ENCODE results near the gene SH2D3A.
"Not testable (repeated sequence)": the region's sequence is repeated elsewhere in the genome, so short reads cannot be mapped to it uniquely, and the experiment has no call there.

Gene SH2D3A

DNA sequence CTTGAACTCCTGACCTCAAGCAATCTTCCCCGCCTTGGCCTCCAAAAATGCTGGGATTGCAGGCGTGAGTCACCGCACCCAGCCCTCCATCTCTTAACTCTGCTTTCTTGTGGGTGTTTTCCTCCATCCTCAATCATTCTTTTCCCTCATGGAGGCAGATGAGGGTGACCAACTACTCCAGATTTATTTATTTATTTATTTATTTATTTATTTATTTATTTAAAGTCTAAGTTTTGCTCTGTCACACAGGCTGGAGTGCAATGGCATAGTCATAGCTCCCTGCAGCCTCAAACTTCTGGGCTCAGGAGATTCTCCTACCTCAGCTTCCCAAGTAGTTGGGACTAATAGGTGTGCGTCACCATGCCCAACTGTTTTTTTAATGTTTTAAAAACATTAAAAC is 20.2 kb upstream of the SH2D3A start:
- Histone ChIP-seq H3K36me3 (ENCODE audit: insufficient read depth, low read length) (no peaks in the 10 kb centered on the region), H3K27me3 (ENCODE audit: control insufficient read depth, insufficient read depth, low read length) (no peaks in the 10 kb centered on the region), H3K4me1 (ENCODE audit: control insufficient read depth, insufficient read depth, low read length) (no peaks in the 10 kb centered on the region)

DNA sequence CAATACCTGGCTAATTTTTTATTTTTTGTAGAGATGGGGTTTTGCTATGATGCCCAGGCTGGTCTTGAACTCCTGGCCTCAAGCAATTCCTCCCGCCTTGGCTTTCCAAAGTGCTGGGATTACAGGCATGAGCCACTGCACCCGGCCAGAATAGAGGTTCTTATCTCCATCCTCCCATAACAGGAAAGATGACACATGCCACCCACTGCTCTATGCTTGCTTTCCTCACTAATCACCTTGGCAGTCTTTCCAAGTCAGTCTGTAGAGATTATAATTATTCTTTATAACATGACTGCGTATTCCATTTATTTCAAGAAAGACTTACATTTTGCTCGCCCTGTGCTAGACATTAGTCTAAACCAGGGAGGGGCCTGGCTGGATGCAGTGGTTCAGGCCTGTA is 12.0 kb upstream of the SH2D3A start:
- H3K4me2 ChIP-seq (ENCODE audit: low read length): no peak overlapping the region
- no peaks in the 10 kb centered on the region for H3K9me3 ChIP-seq (replicated peaks; ENCODE audit: low read length)
- H3K27me3 ChIP-seq (ENCODE audit: control insufficient read depth, insufficient read depth, low read length): no peaks in the 10 kb centered on the region
- H3K36me3 ChIP-seq (ENCODE audit: insufficient read depth, low read length): no peaks in the 10 kb centered on the region
- H3K4me3 ChIP-seq (ENCODE audit: low read length): no peak overlapping the region
- H3K4me1 ChIP-seq (ENCODE audit: control insufficient read depth, insufficient read depth, low read length): no peaks in the 10 kb centered on the region
- H3K9ac ChIP-seq (ENCODE audit: low read depth, low read length): no peak overlapping the region

More for the DNA sequence above, 20.2 kb upstream of the SH2D3A start:
- no peak overlapping the region for H3K4me2 ChIP-seq (ENCODE audit: low read length)
- no peaks in the 10 kb centered on the region for H3K9me3 ChIP-seq (replicated peaks; ENCODE audit: low read length)
- no peak overlapping the region for H3K9ac ChIP-seq (ENCODE audit: low read depth, low read length)
- no peak overlapping the region for H3K4me3 ChIP-seq (ENCODE audit: low read length)

DNA sequence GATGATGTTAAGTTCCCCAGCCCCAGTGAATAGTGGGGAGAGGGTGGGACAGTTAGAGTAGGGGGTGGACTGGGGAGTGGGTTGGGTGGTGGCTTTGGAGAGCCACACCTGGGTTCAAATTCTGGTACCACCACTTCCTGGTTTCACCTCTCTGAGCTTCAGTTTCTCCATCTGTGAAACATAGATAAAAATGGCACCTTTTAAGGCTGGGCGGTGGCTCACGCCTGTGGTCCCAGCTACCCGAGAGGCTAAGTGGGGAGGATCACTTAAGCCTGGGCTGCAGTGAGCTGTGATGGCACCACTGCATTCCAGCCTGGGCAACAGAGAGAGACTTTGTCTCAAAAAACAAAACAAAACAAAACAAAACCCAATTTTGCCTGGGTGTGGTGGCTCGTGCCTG is 11.2 kb upstream of the SH2D3A start:
- no peak overlapping the region for H3K9ac ChIP-seq (ENCODE audit: low read depth, low read length)
- no peaks in the 10 kb centered on the region for H3K4me1 ChIP-seq (ENCODE audit: control insufficient read depth, insufficient read depth, low read length)
- H3K4me3 ChIP-seq (ENCODE audit: low read length): no peak overlapping the region
- no peaks in the 10 kb centered on the region for H3K27me3 ChIP-seq (ENCODE audit: control insufficient read depth, insufficient read depth, low read length)
- H3K36me3 ChIP-seq (ENCODE audit: insufficient read depth, low read length): no peaks in the 10 kb centered on the region
- H3K9me3 ChIP-seq (replicated peaks; ENCODE audit: low read length): no peaks in the 10 kb centered on the region
- no peak overlapping the region for H3K4me2 ChIP-seq (ENCODE audit: low read length)

DNA sequence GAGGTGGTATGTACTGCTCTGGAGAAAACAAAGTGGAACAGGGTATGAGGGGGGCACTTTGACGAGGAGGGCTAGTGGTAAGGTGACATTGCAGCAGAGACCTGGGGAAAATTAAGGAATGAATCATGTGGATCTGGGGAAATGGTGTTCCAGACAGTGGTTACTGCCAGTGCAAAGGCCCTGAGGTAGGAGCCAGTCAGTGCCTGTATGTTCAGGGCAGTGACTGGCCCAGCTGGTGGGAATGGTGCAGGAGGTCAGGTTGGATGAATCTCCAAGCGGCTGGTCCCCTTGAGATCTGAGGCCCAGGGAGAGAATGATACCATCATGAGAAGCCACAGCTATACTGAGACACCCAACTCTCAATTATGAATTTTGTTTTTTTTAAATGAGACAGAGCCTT is 10.2 kb upstream of the SH2D3A start:
- H3K4me3 ChIP-seq (ENCODE audit: low read length): no peak overlapping the region
- no peaks in the 10 kb centered on the region for H3K36me3 ChIP-seq (ENCODE audit: insufficient read depth, low read length)
- H3K27me3 ChIP-seq (ENCODE audit: control insufficient read depth, insufficient read depth, low read length): no peaks in the 10 kb centered on the region
- no peak overlapping the region for H3K4me2 ChIP-seq (ENCODE audit: low read length)
- no peak overlapping the region for H3K9ac ChIP-seq (ENCODE audit: low read depth, low read length)
- no peaks in the 10 kb centered on the region for H3K4me1 ChIP-seq (ENCODE audit: control insufficient read depth, insufficient read depth, low read length)
- H3K9me3 ChIP-seq (replicated peaks; ENCODE audit: low read length): no peaks in the 10 kb centered on the region

DNA sequence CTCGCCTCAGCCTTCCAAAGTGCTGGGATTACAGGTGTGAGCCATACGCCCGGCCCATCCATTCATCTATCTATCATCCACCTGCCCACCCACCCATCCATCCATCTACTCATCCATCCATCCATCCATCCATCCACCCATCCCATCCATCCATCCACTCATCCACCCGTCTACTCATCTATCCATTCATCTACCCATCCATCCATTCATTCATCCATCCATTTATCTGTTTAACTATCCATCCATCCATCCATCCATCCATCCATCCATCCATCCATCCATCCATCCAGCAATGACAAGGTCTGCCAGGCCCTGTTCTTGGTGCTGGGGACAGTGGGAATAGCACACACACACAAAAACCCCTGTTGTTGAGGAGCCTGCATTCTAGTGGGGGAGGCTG is 9.8 kb upstream of the SH2D3A start:
- Histone ChIP-seq H3K9ac (ENCODE audit: low read depth, low read length) (no peak overlapping the region), H3K4me1 (ENCODE audit: control insufficient read depth, insufficient read depth, low read length) (no peaks in the 10 kb centered on the region), H3K27me3 (ENCODE audit: control insufficient read depth, insufficient read depth, low read length) (no peaks in the 10 kb centered on the region), H3K4me2 (ENCODE audit: low read length) (no peak overlapping the region), H3K4me3 (ENCODE audit: low read length) (no peak overlapping the region), H3K36me3 (ENCODE audit: insufficient read depth, low read length) (no peaks in the 10 kb centered on the region), H3K9me3 (replicated peaks; ENCODE audit: low read length) (no peaks in the 10 kb centered on the region)

DNA sequence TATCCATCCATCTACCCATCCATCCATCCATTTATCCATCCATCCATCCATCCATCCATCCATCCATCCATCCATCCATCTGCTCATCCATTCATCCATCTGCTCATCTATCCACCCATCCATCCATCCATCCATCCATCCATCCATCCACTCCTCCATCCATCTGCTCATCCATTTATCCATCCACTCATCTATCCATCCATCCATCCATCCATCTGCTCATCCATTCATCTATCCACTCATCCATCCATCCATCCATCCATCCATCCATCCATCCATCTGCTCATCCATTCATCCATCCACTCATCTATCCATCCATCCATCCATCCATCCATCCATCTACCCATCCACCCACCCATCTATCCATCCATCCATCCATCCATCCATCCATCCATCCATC is 8.8 kb upstream of the SH2D3A start:
- not testable (repeated sequence) for H3K27me3 ChIP-seq (ENCODE audit: control insufficient read depth, insufficient read depth, low read length); H3K4me1 ChIP-seq (ENCODE audit: control insufficient read depth, insufficient read depth, low read length); H3K36me3 ChIP-seq (ENCODE audit: insufficient read depth, low read length); H3K9me3 ChIP-seq (replicated peaks; ENCODE audit: low read length); H3K9ac ChIP-seq (ENCODE audit: low read depth, low read length); H3K4me2 ChIP-seq (ENCODE audit: low read length); H3K4me3 ChIP-seq (ENCODE audit: low read length)

DNA sequence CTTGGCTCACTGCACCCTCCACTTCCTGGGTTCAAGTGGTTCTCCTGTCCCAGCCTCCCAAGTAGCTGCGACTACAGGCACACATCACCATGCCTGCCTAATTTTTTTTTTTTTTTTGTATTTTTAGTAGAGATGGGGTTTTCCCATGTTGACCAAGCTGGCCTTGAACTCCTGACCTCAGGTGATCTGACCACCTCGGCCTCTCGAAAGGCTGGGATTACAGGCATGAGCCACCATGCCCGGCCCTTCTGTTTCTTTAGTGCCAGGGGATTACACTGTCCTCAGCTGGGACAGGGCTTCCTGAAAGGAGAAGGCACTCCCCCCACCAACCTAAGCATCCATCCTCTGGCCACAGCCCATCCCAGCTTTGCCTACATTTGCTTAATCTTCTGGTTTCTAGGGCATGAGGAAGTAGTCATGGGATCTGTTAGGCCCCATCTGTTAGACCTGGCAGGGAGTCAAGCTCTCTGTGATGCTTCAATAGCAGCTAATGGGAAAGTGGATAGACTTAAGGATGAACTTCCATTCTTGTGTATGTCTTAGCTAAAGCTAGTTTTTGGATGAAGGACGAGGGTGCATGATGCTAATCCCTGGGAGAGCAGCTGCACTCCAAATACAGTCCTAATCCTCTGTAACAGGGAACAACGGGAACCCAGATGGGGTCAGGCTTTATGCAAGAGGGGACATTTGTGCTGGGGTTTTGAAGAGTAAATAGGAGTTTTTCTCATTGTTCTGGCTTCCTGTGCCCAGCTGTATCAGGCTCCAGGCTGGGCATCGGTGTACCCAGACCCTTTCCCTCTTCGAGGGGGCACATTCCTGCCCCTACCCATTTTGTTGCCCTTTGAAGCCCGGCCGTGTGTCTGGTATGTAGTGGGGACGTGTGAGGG is 7.8 kb upstream of the SH2D3A start:
- H3K9ac ChIP-seq (ENCODE audit: low read depth, low read length): no peak overlapping the region
- no peak overlapping the region for H3K4me2 ChIP-seq (ENCODE audit: low read length)
- H3K4me3 ChIP-seq (ENCODE audit: low read length): no peak overlapping the region
- H3K36me3 ChIP-seq (ENCODE audit: insufficient read depth, low read length): no peaks in the 10 kb centered on the region
- no peaks in the 10 kb centered on the region for H3K4me1 ChIP-seq (ENCODE audit: control insufficient read depth, insufficient read depth, low read length)
- H3K27me3 ChIP-seq (ENCODE audit: control insufficient read depth, insufficient read depth, low read length): no peaks in the 10 kb centered on the region
- H3K9me3 ChIP-seq (replicated peaks; ENCODE audit: low read length): no peaks in the 10 kb centered on the region

DNA sequence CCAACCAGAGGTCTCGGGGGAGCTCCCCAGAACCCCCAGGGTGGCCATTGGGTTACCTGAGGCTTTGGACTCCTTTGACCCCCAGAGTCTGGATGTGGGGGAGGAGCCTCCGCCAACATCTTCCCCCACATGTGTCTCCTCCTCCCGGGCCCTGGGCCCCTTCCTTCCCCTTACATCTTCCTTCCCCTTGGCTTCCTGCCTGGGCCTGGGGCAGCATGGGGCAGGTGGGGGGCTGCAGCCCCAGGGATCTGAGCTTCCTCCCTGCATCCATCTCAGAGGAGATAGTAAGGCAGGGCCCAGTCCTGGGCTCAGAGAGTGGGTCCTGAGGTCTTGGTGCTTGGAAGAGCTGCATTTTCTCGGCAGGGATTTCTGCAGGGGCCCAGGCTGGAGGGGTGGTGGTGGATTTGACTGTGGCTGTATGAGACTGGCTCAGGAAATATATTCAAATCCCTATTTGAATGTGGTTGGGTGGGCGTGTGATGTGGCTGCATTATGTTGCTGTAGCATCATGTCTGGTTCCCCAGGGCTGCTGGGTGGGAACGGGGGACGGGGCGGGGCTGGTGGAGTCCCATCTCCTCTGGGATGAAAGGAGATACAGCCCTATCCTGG is 6.2 kb upstream of the SH2D3A start:
- no peak overlapping the region for H3K9ac ChIP-seq (ENCODE audit: low read depth, low read length)
- H3K4me2 ChIP-seq (ENCODE audit: low read length): no peak overlapping the region
- no peaks in the 10 kb centered on the region for H3K36me3 ChIP-seq (ENCODE audit: insufficient read depth, low read length)
- H3K9me3 ChIP-seq (replicated peaks; ENCODE audit: low read length): no peaks in the 10 kb centered on the region
- H3K4me1 ChIP-seq (ENCODE audit: control insufficient read depth, insufficient read depth, low read length): no peaks in the 10 kb centered on the region
- no peak overlapping the region for H3K4me3 ChIP-seq (ENCODE audit: low read length)
- no peaks in the 10 kb centered on the region for H3K27me3 ChIP-seq (ENCODE audit: control insufficient read depth, insufficient read depth, low read length)

DNA sequence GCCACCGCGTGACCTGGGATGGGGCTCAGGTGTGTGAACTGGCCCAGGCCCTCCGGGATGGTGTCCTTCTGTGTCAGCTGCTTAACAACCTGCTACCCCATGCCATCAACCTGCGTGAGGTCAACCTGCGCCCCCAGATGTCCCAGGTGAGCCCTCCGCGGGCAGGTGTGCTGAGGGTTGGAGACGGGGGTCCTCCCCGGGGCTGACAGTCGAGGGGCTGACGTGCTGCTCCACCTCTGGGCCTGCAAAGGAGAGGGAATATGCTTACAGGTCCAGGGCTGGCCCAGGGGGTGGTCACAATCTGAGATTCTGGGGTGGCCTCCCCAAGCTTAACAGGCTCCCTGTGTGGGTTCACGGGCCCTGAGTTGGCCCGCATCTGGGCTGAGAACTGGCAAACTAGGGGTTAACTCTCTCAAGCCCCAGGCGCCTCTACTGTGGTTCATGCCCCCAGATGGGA is 5.7 kb upstream of the SH2D3A start:
- no peak overlapping the region for H3K9ac ChIP-seq (ENCODE audit: low read depth, low read length)
- no peaks in the 10 kb centered on the region for H3K4me1 ChIP-seq (ENCODE audit: control insufficient read depth, insufficient read depth, low read length)
- no peak overlapping the region for H3K4me3 ChIP-seq (ENCODE audit: low read length)

DNA sequence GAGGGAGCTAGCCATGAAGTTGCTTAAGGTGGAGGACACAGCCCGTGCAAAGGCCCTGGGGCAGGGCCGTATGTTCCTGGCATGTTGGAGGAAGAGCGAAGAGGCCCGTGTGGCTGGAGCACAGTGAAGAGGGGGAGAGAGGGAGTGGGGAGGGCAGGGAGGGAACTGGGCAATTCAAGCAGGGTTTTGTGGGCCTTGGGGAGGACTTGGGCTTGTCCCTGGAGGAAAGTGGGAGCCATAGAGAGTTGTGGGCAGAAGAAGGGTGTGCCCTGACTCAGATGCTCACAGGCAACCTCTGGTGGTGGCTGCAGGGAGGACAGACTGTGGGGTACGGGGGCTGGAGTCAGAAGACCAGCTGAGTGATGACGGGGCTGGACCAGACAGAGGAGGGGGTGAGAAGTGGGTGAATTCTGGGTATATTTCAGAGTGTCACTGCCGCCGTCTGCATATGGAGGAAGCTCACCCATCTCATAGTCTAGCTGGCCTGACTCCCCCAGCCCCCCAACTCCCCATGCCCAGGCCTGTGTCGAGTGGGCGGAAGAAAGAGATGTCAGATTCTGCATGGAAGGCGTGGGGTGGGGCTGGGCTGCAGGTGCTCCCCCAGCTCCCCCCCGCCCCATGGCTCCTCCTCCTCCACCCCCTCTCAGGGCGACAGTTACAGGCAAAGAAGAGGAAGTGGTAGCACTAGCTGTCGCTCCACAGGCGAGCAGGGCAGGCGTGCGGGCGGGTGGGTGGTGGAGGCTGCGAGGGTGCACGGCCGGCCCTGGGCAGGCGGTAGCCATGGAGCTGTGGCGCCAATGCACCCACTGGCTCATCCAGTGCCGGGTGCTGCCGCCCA is 5.0 kb upstream of the SH2D3A start, which contains the start of gene VAV1:
Gene VAV1, plus strand, starts transcription at position 681 of the 838 bp plus-strand sequence. Its CDS starts 100 bp downstream, at position 781.
- H3K9ac ChIP-seq (ENCODE audit: low read depth, low read length): no peak within 1 kb of the TSS
- no peaks in the 10 kb centered on the region for H3K9me3 ChIP-seq (replicated peaks; ENCODE audit: low read length)
- H3K4me2 ChIP-seq (ENCODE audit: low read length): no peak within 1 kb of the TSS
- H3K4me3 ChIP-seq (ENCODE audit: low read length): no peak within 1 kb of the TSS
- H3K36me3 ChIP-seq (ENCODE audit: insufficient read depth, low read length): no peaks in the 10 kb centered on the region
- peaks cover 1% of the 10 kb centered on the region for H3K4me1 ChIP-seq (ENCODE audit: control insufficient read depth, insufficient read depth, low read length)
- H3K27me3 ChIP-seq (ENCODE audit: control insufficient read depth, insufficient read depth, low read length): peaks cover 7% of the 10 kb centered on the region

More for the DNA sequence above, 5.7 kb upstream of the SH2D3A start:
- H3K4me2 ChIP-seq (ENCODE audit: low read length): no peak overlapping the region
- no peaks in the 10 kb centered on the region for H3K36me3 ChIP-seq (ENCODE audit: insufficient read depth, low read length)
- no peaks in the 10 kb centered on the region for H3K9me3 ChIP-seq (replicated peaks; ENCODE audit: low read length)
- peaks cover 3% of the 10 kb centered on the region for H3K27me3 ChIP-seq (ENCODE audit: control insufficient read depth, insufficient read depth, low read length)

DNA sequence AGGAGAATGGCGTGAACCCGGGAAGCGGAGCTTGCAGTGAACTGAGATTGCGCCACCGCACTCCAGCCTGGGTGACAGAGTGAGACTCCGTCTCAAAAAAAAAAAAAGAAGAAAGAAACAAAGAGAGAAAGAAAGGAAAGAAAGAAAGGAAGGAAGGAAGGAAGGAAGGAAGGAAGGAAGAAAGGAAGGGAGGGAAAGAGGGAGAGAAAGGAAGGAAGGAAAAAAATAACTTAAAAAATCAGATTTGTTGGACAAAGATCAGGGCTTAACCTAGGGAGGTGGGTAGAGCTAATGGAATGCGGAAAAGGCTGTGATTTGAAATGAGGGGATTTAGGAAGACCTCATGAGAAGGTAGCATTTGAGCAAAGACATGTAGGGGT is 4.4 kb upstream of the SH2D3A start:
- H3K4me3 ChIP-seq (ENCODE audit: low read length); H3K9ac ChIP-seq (ENCODE audit: low read depth, low read length); H3K9me3 ChIP-seq (replicated peaks; ENCODE audit: low read length); H3K4me1 ChIP-seq (ENCODE audit: control insufficient read depth, insufficient read depth, low read length); H3K4me2 ChIP-seq (ENCODE audit: low read length); H3K36me3 ChIP-seq (ENCODE audit: insufficient read depth, low read length): not testable (repeated sequence)
- peaks cover 13% of the 10 kb centered on the region for H3K27me3 ChIP-seq (ENCODE audit: control insufficient read depth, insufficient read depth, low read length)

Data from skeletal muscle satellite cell (primary cell).